HUES48 (cell line): ENCODE results near the gene RPS24.
"Not testable (repeated sequence)": the region's sequence is repeated elsewhere in the genome, so short reads cannot be mapped to it uniquely, and the experiment has no call there.

Experiments
- H3K27ac ChIP-seq: one replicate; pipeline ENCODE4 v1.7.0; 2013; ENCODE audit warnings: low read depth, low read length, inconsistent platforms
- H3K27me3 ChIP-seq: 2 replicates; pipeline ENCODE4 v1.6.1; 2013; ENCODE audit warnings: mild to moderate bottlenecking, low read length; ENCODE audit not compliant: control insufficient read depth, insufficient read depth
- H3K36me3 ChIP-seq: 2 replicates; pipeline ENCODE4 v1.6.1; 2013; ENCODE audit warnings: low read length; ENCODE audit not compliant: control insufficient read depth, insufficient read depth
- H3K4me1 ChIP-seq: 2 replicates; pipeline ENCODE4 v1.6.1; 2013; ENCODE audit warnings: mild to moderate bottlenecking, low read length; ENCODE audit not compliant: control insufficient read depth, insufficient read depth
- H3K4me3 ChIP-seq: 2 replicates; pipeline ENCODE4 v1.5.1; 2013; ENCODE audit warnings: mild to moderate bottlenecking, low read depth, low read length
- H3K9ac ChIP-seq: 2 replicates; pipeline ENCODE4 v1.6.1; 2013; ENCODE audit warnings: mild to moderate bottlenecking, low read depth, low read length, moderate library complexity
- H3K9me3 ChIP-seq: 2 replicates; pipeline ENCODE4 v1.6.1; 2013; ENCODE audit warnings: low read length; ENCODE audit not compliant: control insufficient read depth, insufficient read depth

The RPS24 gene

DNA sequence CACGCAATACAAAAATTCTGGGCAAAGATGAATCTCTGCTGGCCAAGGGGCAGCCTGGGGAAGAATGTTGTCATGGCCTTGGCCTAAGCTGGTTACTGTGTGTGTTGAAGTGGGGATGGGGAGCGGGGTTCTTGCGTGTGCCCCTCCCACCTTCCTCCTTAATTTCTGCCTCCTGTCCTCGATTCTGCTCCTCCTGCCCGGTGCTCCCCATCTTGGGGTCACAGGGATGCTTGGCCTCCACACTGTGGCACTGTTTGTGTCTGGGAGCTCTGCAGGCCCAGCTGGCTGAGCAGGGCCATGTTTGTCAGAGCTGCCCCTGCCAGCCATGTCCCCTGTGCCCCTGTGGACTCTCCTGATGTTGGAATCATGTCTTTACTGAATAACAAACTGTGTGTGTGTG is 37.1 kb downstream of the RPS24 start:
- Histone ChIP-seq H3K27ac (no peak overlapping the region), H3K9ac (no peak overlapping the region), H3K27me3 (no peaks in the 10 kb centered on the region), H3K4me1 (no peaks in the 10 kb centered on the region), H3K9me3 (peaks cover 5% of the 10 kb centered on the region; the same call in 1 of the 2 replicates), H3K36me3 (no peaks in the 10 kb centered on the region), H3K4me3 (no peak overlapping the region)

DNA sequence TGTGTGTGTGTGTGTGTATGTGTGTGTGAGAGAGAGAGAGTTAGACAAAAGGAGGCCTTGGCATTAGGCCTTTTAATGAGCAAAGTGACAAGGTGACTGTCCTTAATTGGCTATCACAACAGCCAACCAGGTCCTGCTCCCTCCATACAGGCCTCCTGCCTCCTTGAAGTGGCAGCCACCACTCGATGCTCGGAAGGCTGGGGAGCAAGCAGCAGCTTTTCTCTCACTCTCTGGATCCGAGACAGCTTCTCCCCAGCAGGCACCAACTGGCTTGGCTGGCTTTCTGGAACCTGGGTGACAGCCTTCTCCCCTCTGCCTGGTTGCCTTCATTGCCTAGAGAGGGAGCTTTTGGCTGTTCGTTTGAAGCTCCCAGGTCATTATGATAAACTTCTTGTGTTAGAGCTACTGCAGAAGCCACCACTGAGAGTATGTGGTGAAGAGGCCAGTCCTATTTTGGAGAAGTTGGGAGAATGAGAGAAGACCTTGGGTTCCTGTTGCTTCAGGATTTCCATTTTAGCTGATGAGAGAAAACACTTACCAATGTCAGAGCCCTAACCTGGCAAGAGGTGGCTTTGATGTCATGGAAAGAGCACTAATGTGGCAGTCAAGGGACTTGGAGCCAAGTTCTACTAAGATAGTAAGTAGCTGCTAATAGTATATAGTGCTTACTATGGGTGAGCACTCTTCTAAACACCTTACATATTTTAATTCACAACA is 37.6 kb downstream of the RPS24 start:
- Histone ChIP-seq H3K9me3 (peaks cover 5% of the 10 kb centered on the region; the same call in 1 of the 2 replicates), H3K27ac (no peak overlapping the region), H3K4me1 (no peaks in the 10 kb centered on the region), H3K36me3 (no peaks in the 10 kb centered on the region), H3K9ac (no peak overlapping the region), H3K27me3 (no peaks in the 10 kb centered on the region), H3K4me3 (no peak overlapping the region)

DNA sequence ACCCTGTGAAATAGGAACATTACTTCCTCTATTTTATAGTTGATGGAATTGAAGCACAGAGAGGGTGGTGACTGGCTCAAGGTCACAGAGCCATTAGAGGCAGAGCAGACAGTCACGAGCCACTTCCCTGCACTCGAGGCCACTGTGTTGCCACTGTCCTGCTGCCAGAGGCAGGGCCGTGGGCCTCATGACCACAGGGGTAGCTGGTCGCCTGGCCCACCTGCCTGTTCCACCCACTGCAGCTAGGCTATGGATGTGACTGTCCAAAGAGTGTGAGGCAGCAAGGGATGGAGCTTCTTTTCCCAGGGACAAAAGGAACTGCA is 38.2 kb downstream of the RPS24 start:
- Histone ChIP-seq H3K36me3 (no peaks in the 10 kb centered on the region), H3K4me3 (no peak overlapping the region), H3K9ac (no peak overlapping the region), H3K4me1 (no peaks in the 10 kb centered on the region), H3K27ac (no peak overlapping the region), H3K9me3 (peaks cover 5% of the 10 kb centered on the region; the same call in 1 of the 2 replicates), H3K27me3 (no peaks in the 10 kb centered on the region)

DNA sequence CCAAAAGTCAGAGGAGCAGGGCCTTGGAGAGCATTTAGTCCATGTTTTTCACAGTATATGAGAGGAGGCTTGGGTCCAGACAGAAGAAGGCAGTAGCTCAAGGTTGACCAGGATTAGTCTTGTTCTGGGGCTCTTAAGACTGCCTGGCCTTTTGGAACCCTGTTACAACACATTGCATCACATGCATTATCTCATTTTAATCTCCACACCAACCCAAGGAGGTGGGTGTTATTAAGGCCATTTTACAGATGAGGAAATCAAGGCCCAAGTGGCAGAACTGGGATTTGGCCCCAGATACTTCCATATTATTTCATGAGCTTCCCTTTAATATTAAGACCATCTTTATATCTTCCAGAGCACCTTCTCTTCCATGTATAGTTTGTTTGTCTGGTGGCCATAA is 38.8 kb downstream of the RPS24 start:
- no peak overlapping the region for H3K27ac ChIP-seq
- H3K36me3 ChIP-seq = no peaks in the 10 kb centered on the region
- peaks cover 5% of the 10 kb centered on the region; the same call in 1 of the 2 replicates for H3K9me3 ChIP-seq
- no peaks in the 10 kb centered on the region for H3K27me3 ChIP-seq
- H3K4me1 ChIP-seq = no peaks in the 10 kb centered on the region
- H3K4me3 ChIP-seq = no peak overlapping the region
- H3K9ac ChIP-seq = no peak overlapping the region

DNA sequence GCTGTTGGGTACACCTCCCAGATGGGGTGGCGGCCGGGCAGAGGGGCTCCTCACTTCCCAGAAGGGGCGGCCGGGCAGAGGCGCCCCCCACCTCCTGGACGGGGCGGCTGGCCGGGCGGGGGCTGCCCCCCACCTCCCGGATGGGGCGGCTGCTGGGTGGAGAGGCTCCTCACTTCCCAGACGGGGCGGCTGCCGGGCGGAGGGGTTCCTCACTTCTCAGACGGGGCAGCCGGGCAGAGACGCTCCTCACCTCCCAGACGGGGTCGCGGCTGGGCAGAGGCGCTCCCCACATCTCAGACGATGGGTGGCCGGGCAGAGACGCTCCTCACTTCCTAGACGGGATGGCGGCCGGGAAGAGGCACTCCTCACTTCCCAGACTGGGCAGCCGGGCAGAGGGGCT is 42.1 kb downstream of the RPS24 start:
- H3K9me3 ChIP-seq, H3K4me3 ChIP-seq, H3K36me3 ChIP-seq, H3K4me1 ChIP-seq, H3K27me3 ChIP-seq, H3K9ac ChIP-seq, H3K27ac ChIP-seq: not testable (repeated sequence)

DNA sequence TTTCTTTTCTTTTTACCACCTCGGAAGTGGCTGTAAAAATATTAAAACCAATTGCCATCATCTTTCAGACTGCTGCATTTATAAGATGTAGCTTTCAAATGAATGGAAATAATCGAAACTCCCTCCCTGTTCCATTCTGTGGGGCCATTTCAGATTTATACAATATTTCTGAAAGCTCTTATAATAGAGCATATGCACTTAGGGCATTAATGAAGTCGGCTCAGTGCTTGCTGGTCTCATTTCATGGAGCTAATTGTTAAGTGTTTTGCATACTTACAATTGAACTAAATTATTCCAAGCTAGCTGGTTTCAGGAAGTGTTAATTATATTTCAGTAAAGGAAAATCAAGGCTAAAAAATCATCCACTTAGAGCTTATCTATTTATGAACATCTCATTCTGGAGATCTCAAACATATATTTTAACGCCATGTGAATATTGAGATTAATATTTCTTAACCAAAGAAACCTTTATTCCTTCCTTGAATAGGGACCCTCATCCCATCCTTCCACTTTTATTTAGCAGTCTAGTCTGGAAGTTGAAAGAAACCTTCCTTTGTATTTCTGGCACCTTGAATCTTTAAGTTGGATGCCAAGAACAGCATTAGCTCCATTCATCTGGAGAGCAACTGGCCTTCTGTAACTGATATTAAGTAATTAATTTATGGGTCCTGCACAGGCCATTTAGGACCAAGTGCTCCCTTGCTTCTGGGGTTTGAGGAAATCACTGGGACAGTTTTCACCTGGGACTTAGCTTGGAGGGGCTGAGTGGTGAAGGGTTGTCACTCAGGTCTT is 45.1 kb downstream of the RPS24 start:
- Histone ChIP-seq H3K9ac (no peak overlapping the region), H3K4me1 (no peaks in the 10 kb centered on the region), H3K4me3 (no peak overlapping the region), H3K36me3 (no peaks in the 10 kb centered on the region), H3K27me3 (no peaks in the 10 kb centered on the region; the same call in 1 of the 2 replicates), H3K27ac (no peak overlapping the region), H3K9me3 (peaks cover 5% of the 10 kb centered on the region; the same call in 1 of the 2 replicates)

DNA sequence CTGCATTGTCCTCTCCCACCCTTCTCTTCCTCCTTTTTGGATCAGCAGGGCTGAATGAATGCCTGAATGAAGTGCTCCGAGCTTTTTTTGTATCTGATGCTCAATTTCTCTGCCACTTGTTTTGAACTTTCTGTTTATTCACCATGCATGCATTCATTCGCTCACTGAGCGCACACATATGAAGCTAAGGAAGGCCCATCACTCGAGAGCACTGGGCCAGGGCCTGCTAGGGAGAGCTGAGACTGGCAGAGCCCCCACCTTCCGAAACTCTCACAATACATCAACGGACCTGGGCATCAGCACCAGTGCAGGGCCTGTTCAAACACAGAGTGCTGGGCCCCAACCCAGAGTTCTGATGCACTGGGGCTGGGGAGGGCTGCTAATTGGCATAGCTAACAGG is 45.7 kb downstream of the RPS24 start:
- H3K27me3 ChIP-seq = no peaks in the 10 kb centered on the region; the same call in 1 of the 2 replicates
- H3K27ac ChIP-seq = no peak overlapping the region
- peaks cover under 1% of the 10 kb centered on the region; the same call in 1 of the 2 replicates for H3K9me3 ChIP-seq
- no peaks in the 10 kb centered on the region for H3K4me1 ChIP-seq
- H3K9ac ChIP-seq = no peak overlapping the region
- no peaks in the 10 kb centered on the region for H3K36me3 ChIP-seq
- H3K4me3 ChIP-seq = no peak overlapping the region

DNA sequence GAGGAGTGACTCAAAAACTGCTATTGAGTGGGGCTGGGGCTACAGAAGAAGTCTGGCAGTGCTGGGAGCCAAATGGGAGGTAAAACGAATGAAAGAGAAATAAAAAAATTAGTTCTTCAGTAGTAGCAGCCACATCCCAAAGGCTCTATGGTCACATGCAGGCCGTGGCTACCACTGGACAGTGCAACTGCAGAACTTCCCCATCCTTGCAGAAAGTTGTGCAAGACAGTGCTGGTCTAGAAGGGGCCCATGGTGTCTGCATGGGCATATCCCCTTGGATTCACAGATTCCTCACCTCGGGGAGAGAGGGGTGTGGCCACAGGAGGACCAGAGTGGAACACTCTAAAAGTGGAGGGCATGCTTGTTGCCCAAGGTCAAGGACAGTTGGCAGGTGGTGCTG is 47.6 kb downstream of the RPS24 start:
- Histone ChIP-seq H3K36me3 (no peaks in the 10 kb centered on the region), H3K27me3 (no peaks in the 10 kb centered on the region; the same call in 1 of the 2 replicates), H3K9me3 (no peaks in the 10 kb centered on the region), H3K4me1 (no peaks in the 10 kb centered on the region), H3K9ac (no peak overlapping the region), H3K27ac (no peak overlapping the region), H3K4me3 (no peak overlapping the region)

DNA sequence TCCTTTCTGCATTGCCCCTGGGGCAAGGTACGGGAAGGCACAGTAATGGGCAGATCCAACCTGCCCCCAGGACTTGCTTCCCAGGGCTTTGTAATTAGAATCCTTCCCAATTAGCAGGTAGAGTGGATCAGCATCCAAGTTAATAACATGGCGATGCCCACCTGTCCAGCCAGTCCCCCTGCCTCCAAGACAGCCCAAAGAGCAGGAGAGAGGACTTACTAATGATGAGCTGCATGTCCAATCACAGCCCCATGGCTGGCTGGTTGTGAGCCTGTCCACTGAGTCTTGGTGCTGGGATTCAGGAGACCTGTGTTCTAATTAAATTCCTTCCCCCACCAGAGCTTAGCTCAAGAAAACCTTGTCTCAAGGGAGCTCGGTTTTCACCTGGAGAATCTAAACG is 49.0 kb downstream of the RPS24 start:
- Histone ChIP-seq H3K36me3 (no peaks in the 10 kb centered on the region), H3K9ac (no peak overlapping the region), H3K27me3 (no peaks in the 10 kb centered on the region; the same call in 1 of the 2 replicates), H3K4me1 (no peaks in the 10 kb centered on the region), H3K27ac (no peak overlapping the region), H3K9me3 (no peaks in the 10 kb centered on the region), H3K4me3 (no peak overlapping the region)
